Measurements from ENCODE around the gene ZNF595. TPM values are rescaled to one million over a fixed set of nuclear protein-coding genes. Genes with fewer than 3 reads are reported as not detected.
"Not testable (repeated sequence)": the region's sequence is repeated elsewhere in the genome, so short reads cannot be mapped to it uniquely, and the experiment has no call there.

The ZNF595 gene
- total RNA-seq, result 10 to 100 TPM; 14.1 to 83.6 TPM

- 31% methylated on average over 24 of the region's 29 CpGs for WGBS
- H3K27ac ChIP-seq, result peak within 1 kb of the TSS; percentile 45 to 58
- H3K27me3 ChIP-seq (replicated peaks; ENCODE audit: insufficient read depth); H3K4me1 ChIP-seq (replicated peaks); H3K36me3 ChIP-seq; H3K9me3 ChIP-seq; intact Hi-C loops (cut with DNase I): not testable (repeated sequence)
- peak within 1 kb of the TSS; percentile 25 to 34 for H3K4me3 ChIP-seq
- DNase-seq (ENCODE audit: low spot score), result peak; percentile 43
Observed at GRCh38 chr4:52804-53479, at the start of gene ZNF595. ZNF595 (plus strand) TSS chr4:53321; CDS start chr4:53489, 168 bp downstream.

GRCh38 chr4:9937-10870, 42.9 kb upstream of the ZNF595 start:
- WGBS, result 76% methylated on average over 25 of the region's 90 CpGs

GRCh38 chr4:11095-11815, 41.9 kb upstream of the ZNF595 start:
- H3K36me3 ChIP-seq; H3K27ac ChIP-seq; DNase-seq (ENCODE audit: low spot score); H3K9me3 ChIP-seq; H3K4me3 ChIP-seq; intact Hi-C loops (cut with DNase I); H3K27me3 ChIP-seq (replicated peaks; ENCODE audit: insufficient read depth); H3K4me1 ChIP-seq (replicated peaks): not testable (repeated sequence)
- WGBS, result 77% methylated on average over 61 of the region's 123 CpGs

More at GRCh38 chr4:9937-10870, 42.9 kb upstream of the ZNF595 start:
- H3K4me3 ChIP-seq; H3K27me3 ChIP-seq (replicated peaks; ENCODE audit: insufficient read depth); H3K27ac ChIP-seq; H3K36me3 ChIP-seq; H3K9me3 ChIP-seq; DNase-seq (ENCODE audit: low spot score); intact Hi-C loops (cut with DNase I); H3K4me1 ChIP-seq (replicated peaks): not testable (repeated sequence)

- H3K4me1 ChIP-seq (replicated peaks); intact Hi-C loops (cut with DNase I); H3K27me3 ChIP-seq (replicated peaks; ENCODE audit: insufficient read depth); DNase-seq (ENCODE audit: low spot score); H3K36me3 ChIP-seq; H3K9me3 ChIP-seq; H3K27ac ChIP-seq; H3K4me3 ChIP-seq: not testable (repeated sequence)
- WGBS, result 79% methylated on average over 12 of the region's 21 CpGs
Observed at GRCh38 chr4:11816-12417, 41.2 kb upstream of the ZNF595 start.

GRCh38 chr4:18128-18527, 35.0 kb upstream of the ZNF595 start:
- H3K36me3 ChIP-seq; intact Hi-C loops (cut with DNase I); DNase-seq (ENCODE audit: low spot score); H3K4me1 ChIP-seq (replicated peaks); H3K27me3 ChIP-seq (replicated peaks; ENCODE audit: insufficient read depth); H3K9me3 ChIP-seq; H3K27ac ChIP-seq; H3K4me3 ChIP-seq: not testable (repeated sequence)
- WGBS, result 37% methylated on average over 3 of the region's 3 CpGs

- H3K4me1 ChIP-seq (replicated peaks); H3K9me3 ChIP-seq; H3K36me3 ChIP-seq; H3K27ac ChIP-seq; intact Hi-C loops (cut with DNase I); H3K4me3 ChIP-seq; H3K27me3 ChIP-seq (replicated peaks; ENCODE audit: insufficient read depth); DNase-seq (ENCODE audit: low spot score): not testable (repeated sequence)
- 27% methylated on average over 1 of the region's 1 CpG for WGBS
Observed at GRCh38 chr4:18589-18988, 34.5 kb upstream of the ZNF595 start.

GRCh38 chr4:22882-23281, 30.2 kb upstream of the ZNF595 start:
- H3K27ac ChIP-seq; H3K4me1 ChIP-seq (replicated peaks); DNase-seq (ENCODE audit: low spot score); H3K9me3 ChIP-seq; H3K4me3 ChIP-seq; intact Hi-C loops (cut with DNase I); H3K27me3 ChIP-seq (replicated peaks; ENCODE audit: insufficient read depth); H3K36me3 ChIP-seq: not testable (repeated sequence)
- 39% methylated on average over 2 of the region's 2 CpGs for WGBS

GRCh38 chr4:24359-24758, 28.8 kb upstream of the ZNF595 start:
- intact Hi-C loops (cut with DNase I), result not testable (repeated sequence)

GRCh38 chr4:27501-27900, 25.6 kb upstream of the ZNF595 start:
- H3K9me3 ChIP-seq; H3K4me3 ChIP-seq; intact Hi-C loops (cut with DNase I); H3K27ac ChIP-seq; DNase-seq (ENCODE audit: low spot score); H3K36me3 ChIP-seq; H3K4me1 ChIP-seq (replicated peaks); H3K27me3 ChIP-seq (replicated peaks; ENCODE audit: insufficient read depth): not testable (repeated sequence)
- 63% methylated on average over 3 of the region's 3 CpGs for WGBS

More at GRCh38 chr4:24359-24758, 28.8 kb upstream of the ZNF595 start:
- not testable (repeated sequence) for H3K4me1 ChIP-seq (replicated peaks); DNase-seq (ENCODE audit: low spot score); H3K27ac ChIP-seq; H3K9me3 ChIP-seq; H3K36me3 ChIP-seq; H3K27me3 ChIP-seq (replicated peaks; ENCODE audit: insufficient read depth); H3K4me3 ChIP-seq
- WGBS, result no CpG with 5 or more reads among the region's 1 CpG

- H3K9me3 ChIP-seq; H3K36me3 ChIP-seq; H3K27ac ChIP-seq; H3K4me3 ChIP-seq; H3K4me1 ChIP-seq (replicated peaks); H3K27me3 ChIP-seq (replicated peaks; ENCODE audit: insufficient read depth); intact Hi-C loops (cut with DNase I): not testable (repeated sequence)
- WGBS, result 53% methylated on average over 1 of the region's 3 CpGs
- DNase-seq (ENCODE audit: low spot score), result peak; percentile 44
Observed at GRCh38 chr4:28767-29542, 24.2 kb upstream of the ZNF595 start.

GRCh38 chr4:33314-33713, 19.8 kb upstream of the ZNF595 start:
- H3K4me3 ChIP-seq; DNase-seq (ENCODE audit: low spot score); H3K4me1 ChIP-seq (replicated peaks); intact Hi-C loops (cut with DNase I); H3K36me3 ChIP-seq; H3K9me3 ChIP-seq; H3K27me3 ChIP-seq (replicated peaks; ENCODE audit: insufficient read depth); H3K27ac ChIP-seq: not testable (repeated sequence)
- WGBS, result no CpG with 5 or more reads among the region's 6 CpGs

Measured in prostate gland (tissue), 2 donors.